A549 (cell line): ENCODE measurements around the gene ZNF275.

Source experiments
- BCL3 ChIP-seq: fragments of >200 bp; sonication (Bioruptor Twin); formaldehyde crosslinking; IDR thresholded peaks from 3 replicates; pipeline ENCODE4 v1.6.1; 2016
- CTCF ChIP-seq: fragments of >200 bp; sonication (Bioruptor Twin); formaldehyde crosslinking; IDR thresholded peaks from 3 replicates; pipeline ENCODE4 v1.5.1; 2016
- HDAC2 ChIP-seq: fragments of 200-600 bp; sonication (generic); IDR thresholded peaks from 2 replicates; pipeline ENCODE4 v1.6.1; 2016
- JUNB ChIP-seq: fragments of >200 bp; sonication (Bioruptor Twin); formaldehyde crosslinking; IDR thresholded peaks from 2 replicates; pipeline ENCODE4 v1.6.1; 2016
- NR3C1 ChIP-seq: fragments of >200 bp; sonication (Bioruptor Twin); formaldehyde crosslinking; IDR thresholded peaks from 3 replicates; pipeline ENCODE4 v1.6.1; 2017
- RFX5 ChIP-seq: fragments of 450-650 bp; IDR thresholded peaks from 2 replicates; pipeline ENCODE4 v1.7.1; 2014; ENCODE audit warnings: antibody characterized with exemption, mild to moderate bottlenecking, moderate library complexity
- TF ChIP-seq, protein P1 (sequence below): fragments of 250-450 bp; sonication (Bioruptor Pico); IDR thresholded peaks from 2 replicates; pipeline ENCODE4 v1.5.0; 2021; ENCODE audit warnings: mild to moderate bottlenecking, moderate library complexity, borderline replicate concordance

DNA sequence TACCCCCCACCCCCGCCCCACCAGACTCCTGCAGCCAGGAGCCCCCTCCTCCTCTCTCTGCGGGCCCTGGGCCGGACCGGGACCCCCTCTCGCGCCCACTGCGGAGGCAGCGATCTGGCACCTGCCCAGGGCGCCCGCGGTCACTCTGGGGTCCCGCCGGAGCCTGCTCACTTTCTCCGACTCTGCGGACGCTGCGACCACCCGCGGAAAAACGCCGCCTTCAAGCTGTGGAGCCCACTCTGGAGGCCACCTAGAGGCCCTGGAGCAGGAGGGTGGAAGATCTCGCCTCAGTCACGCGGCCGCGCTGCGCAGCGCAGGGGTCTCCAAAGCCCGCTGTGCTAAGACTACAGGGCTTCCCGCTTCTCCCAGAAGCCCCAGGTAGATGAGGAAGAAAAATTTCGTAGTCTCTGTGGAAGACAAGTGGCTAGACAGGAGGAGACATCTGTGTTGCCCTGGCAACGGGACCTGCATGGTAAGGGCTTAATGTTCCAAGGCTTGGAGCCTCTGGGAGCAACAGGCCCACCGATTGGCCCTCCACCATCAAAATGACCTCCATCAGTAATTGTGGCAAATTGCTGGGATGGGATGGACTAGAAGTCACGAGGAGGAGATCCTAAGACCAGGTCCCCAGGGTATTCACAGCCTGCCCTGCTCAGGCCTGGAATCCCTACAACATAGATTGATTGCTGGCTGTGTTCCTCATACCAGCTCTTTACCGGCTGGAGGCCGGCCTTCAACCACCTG, 12.4 kb upstream of the ZNF275 start, which contains the start of gene PNMA6F:
- TF ChIP-seq CTCF (no peak), BCL3 (no peak), NR3C1 (no peak), HDAC2 (no peak), JUNB (no peak), RFX5 (no peak)
- TF ChIP-seq, protein P1, sequence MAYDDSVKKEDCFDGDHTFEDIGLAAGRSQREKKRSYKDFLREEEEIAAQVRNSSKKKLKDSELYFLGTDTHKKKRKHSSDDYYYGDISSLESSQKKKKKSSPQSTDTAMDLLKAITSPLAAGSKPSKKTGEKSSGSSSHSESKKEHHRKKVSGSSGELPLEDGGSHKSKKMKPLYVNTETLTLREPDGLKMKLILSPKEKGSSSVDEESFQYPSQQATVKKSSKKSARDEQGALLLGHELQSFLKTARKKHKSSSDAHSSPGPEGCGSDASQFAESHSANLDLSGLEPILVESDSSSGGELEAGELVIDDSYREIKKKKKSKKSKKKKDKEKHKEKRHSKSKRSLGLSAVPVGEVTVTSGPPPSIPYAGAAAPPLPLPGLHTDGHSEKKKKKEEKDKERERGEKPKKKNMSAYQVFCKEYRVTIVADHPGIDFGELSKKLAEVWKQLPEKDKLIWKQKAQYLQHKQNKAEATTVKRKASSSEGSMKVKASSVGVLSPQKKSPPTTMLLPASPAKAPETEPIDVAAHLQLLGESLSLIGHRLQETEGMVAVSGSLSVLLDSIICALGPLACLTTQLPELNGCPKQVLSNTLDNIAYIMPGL (CRISPR knock-in tag) = no peak
